Measurements from ENCODE around the gene IRX4.

IRX4 gene

GRCh38 chr5:1827886-1828397 lies 54.8 kb downstream of the IRX4 start:
- Mint-ChIP-seq H3K27ac (no peak overlapping the region), H3K9me3 (no peaks in the 10 kb centered on the region)

More at GRCh38 chr5:1827886-1828397, 54.8 kb downstream of the IRX4 start:
- no peak overlapping the region for H3K4me3 Mint-ChIP-seq
- H3K27me3 Mint-ChIP-seq, result peaks cover 5% of the 10 kb centered on the region
- H3K36me3 Mint-ChIP-seq (ENCODE audit: low read depth), result peaks cover 28% of the 10 kb centered on the region
- peak; percentile 50 for DNase-seq
- peaks cover 4% of the 10 kb centered on the region for H3K4me1 Mint-ChIP-seq (ENCODE audit: low read depth)
